Dedifferentiated amniotic fluid mesenchymal stem cell (primary cell): ENCODE results near the gene LY6G6F.

Source experiments
- DNase-seq: peaks from one replicate; pipeline ENCODE4 v3.0.0-alpha.2; 2016; ENCODE audit errors: extremely low spot score

The LY6G6F gene

GRCh38 chr6:31706599-31706998, at the start of gene LY6G6F:
Gene LY6G6F (plus strand): TSS chr6:31706866. CDS start chr6:31706907, 41 bp downstream.
- no peak for DNase-seq

- DNase-seq = no peak
Observed at GRCh38 chr6:31657406-31658157, 49.1 kb upstream of the LY6G6F start.

- DNase-seq = no peak
Observed at GRCh38 chr6:31658158-31658688, 48.4 kb upstream of the LY6G6F start.

- no peak for DNase-seq
Observed at GRCh38 chr6:31658983-31659648, 47.5 kb upstream of the LY6G6F start.

GRCh38 chr6:31659649-31660380, 46.9 kb upstream of the LY6G6F start:
- no peak for DNase-seq

GRCh38 chr6:31660381-31661261, 46.0 kb upstream of the LY6G6F start, which contains the start of gene C6orf47:
Gene C6orf47 (minus strand): TSS chr6:31660778. CDS start chr6:31659947, 831 bp downstream.
- peak; percentile 56 for DNase-seq

GRCh38 chr6:31661262-31662123, 45.2 kb upstream of the LY6G6F start:
- no peak for DNase-seq

- DNase-seq = no peak
Observed at GRCh38 chr6:31662124-31662723, 44.4 kb upstream of the LY6G6F start.

- no peak for DNase-seq
Observed at GRCh38 chr6:31663126-31663960, 43.3 kb upstream of the LY6G6F start.

GRCh38 chr6:31663961-31664789, 42.5 kb upstream of the LY6G6F start:
- DNase-seq = peak; percentile 45

- peak; percentile 94 for DNase-seq
Observed at GRCh38 chr6:31664790-31665500, 41.7 kb upstream of the LY6G6F start, which contains the start of gene GPANK1. Gene GPANK1 (minus strand): TSS chr6:31664997. CDS start chr6:31664478, 519 bp downstream.

GRCh38 chr6:31665501-31666336, 40.9 kb upstream of the LY6G6F start, which contains the start of gene CSNK2B:
Gene CSNK2B (plus strand): TSS chr6:31666080. CDS start chr6:31666832, 752 bp downstream.
- peak; percentile 98 for DNase-seq

- DNase-seq = no peak
Observed at GRCh38 chr6:31666337-31666965, 40.2 kb upstream of the LY6G6F start.

GRCh38 chr6:31669676-31670075, 37.0 kb upstream of the LY6G6F start, which contains the start of gene LY6G5B:
Gene LY6G5B (plus strand): TSS chr6:31669976. CDS start chr6:31670951, 975 bp downstream.
- no peak for DNase-seq

GRCh38 chr6:31676322-31676903, 30.3 kb upstream of the LY6G6F start:
- DNase-seq = no peak
